Measurements from ENCODE around the gene ARL15. TPM values are rescaled to one million over a fixed set of nuclear protein-coding genes. Genes with fewer than 3 reads are reported as not detected.

Gene ARL15
- total and polyA plus RNA-seq, 2 donors (not counting 3 experiments of a cell fraction or from before 2014, with no cell fraction given): 11.9 to 24.4 TPM

DNA sequence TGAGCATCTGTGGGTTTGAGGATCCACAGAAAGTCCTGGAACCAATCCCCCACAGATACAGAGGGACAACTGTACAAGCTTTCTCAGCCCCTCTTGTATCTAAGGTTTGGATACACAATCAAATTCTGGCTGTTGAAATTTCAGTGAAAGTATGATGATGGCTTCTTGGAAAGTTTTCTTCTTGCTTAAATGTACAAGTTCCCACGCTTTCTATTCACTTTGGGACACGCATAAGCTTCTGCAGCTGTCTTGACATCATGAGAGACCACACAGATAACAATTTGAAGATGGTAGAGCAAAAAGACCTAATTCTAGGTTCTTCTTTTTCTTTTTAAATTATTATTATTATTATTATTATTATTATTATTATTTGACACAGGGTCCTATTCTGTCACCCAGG is 31.6 kb upstream of the ARL15 start:
- FAIRE-seq: no peak

More for the DNA sequence above, 31.6 kb upstream of the ARL15 start:
- dilution Hi-C loops (cut with MboI; ENCODE audit: extremely low pct_ligation_motif_present, low sequenced_read_pairs): no loop called here
- intact Hi-C loops (cut with micrococcal nuclease): no loop called here
- ChIA-PET POLR2A (no interaction called here), CTCF (no interaction called here)
- H3K4me3 ChIP-seq (replicated peaks in 1 of 3; ENCODE audit: insufficient read depth in 1 of 3, low read depth in 1 of 3, low read length in 3 of 3): no peak overlapping the region
- no peaks in the 10 kb centered on the region for H3K79me2 ChIP-seq (ENCODE audit: control insufficient read depth, insufficient read depth, low read length)
- no peak for DNase-seq (ENCODE audit: low read depth, low spot score)
- H3K9me1 ChIP-seq (replicated peaks; ENCODE audit: control insufficient read depth, extremely low read depth, insufficient read depth, low read length): no peaks in the 10 kb centered on the region
- no peak overlapping the region for H3K9ac ChIP-seq (replicated peaks; ENCODE audit: extremely low read depth, insufficient read depth, low read length)
- no peaks in the 10 kb centered on the region for H4K20me1 ChIP-seq (replicated peaks; ENCODE audit: control insufficient read depth, extremely low read depth, insufficient read depth, low read length)
- H3K27ac ChIP-seq (ENCODE audit: insufficient read depth, low read depth, low read length): no peak overlapping the region
- H3K4me1 ChIP-seq (ENCODE audit: control insufficient read depth, extremely low read depth, insufficient read depth, low read length): no peaks in the 10 kb centered on the region
- no peaks in the 10 kb centered on the region for H3K9me3 ChIP-seq (replicated peaks; ENCODE audit: control insufficient read depth, insufficient read depth, low read length)
- H3K4me2 ChIP-seq (ENCODE audit: insufficient read depth, low read length): no peak overlapping the region
- H3K36me3 ChIP-seq (ENCODE audit: control insufficient read depth in 2 of 2, extremely low read depth in 1 of 2, insufficient read depth in 2 of 2, low read length in 2 of 2): no peaks in the 10 kb centered on the region
- no peak for TF ChIP-seq POLR2A (IDR thresholded peaks at IDR 0.05; ENCODE audit: low read depth, low read length)
- TF ChIP-seq GATA2 (IDR thresholded peaks at IDR 0.05; ENCODE audit: insufficient read depth, insufficient read length, low read depth, low read length): no peak
- no peak for TF ChIP-seq FOS (IDR thresholded peaks at IDR 0.05; ENCODE audit: borderline replicate concordance, insufficient read depth, low read length)
- TF ChIP-seq EZH2 (IDR thresholded peaks at IDR 0.05; ENCODE audit: borderline replicate concordance, low read depth, low read length, severe bottlenecking): no peak
- TF ChIP-seq JUN (IDR thresholded peaks at IDR 0.05; ENCODE audit: borderline replicate concordance, insufficient read depth, insufficient read length, low read depth): no peak
- TF ChIP-seq POLR2AphosphoS5 (IDR thresholded peaks at IDR 0.05; ENCODE audit: insufficient read depth, low read depth, low read length): no peak
- no peak for TF ChIP-seq MYC (IDR thresholded peaks at IDR 0.05; ENCODE audit: low read depth, low read length)
- TF ChIP-seq, protein P1, sequence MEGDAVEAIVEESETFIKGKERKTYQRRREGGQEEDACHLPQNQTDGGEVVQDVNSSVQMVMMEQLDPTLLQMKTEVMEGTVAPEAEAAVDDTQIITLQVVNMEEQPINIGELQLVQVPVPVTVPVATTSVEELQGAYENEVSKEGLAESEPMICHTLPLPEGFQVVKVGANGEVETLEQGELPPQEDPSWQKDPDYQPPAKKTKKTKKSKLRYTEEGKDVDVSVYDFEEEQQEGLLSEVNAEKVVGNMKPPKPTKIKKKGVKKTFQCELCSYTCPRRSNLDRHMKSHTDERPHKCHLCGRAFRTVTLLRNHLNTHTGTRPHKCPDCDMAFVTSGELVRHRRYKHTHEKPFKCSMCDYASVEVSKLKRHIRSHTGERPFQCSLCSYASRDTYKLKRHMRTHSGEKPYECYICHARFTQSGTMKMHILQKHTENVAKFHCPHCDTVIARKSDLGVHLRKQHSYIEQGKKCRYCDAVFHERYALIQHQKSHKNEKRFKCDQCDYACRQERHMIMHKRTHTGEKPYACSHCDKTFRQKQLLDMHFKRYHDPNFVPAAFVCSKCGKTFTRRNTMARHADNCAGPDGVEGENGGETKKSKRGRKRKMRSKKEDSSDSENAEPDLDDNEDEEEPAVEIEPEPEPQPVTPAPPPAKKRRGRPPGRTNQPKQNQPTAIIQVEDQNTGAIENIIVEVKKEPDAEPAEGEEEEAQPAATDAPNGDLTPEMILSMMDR (IDR thresholded peaks at IDR 0.05; ENCODE audit: extremely low read depth in 1 of 2, insufficient read depth in 1 of 2, low read depth in 1 of 2, low read length in 2 of 2): no peak
- TF ChIP-seq, protein P2, sequence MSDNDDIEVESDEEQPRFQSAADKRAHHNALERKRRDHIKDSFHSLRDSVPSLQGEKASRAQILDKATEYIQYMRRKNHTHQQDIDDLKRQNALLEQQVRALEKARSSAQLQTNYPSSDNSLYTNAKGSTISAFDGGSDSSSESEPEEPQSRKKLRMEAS (IDR thresholded peaks at IDR 0.05; ENCODE audit: insufficient read depth, insufficient read length): no peak
- no TSS peak for BruUV-seq (replicated peaks)
- no peak overlapping the region for H2AFZ ChIP-seq (ENCODE audit: low read depth, low read length)
- no peaks in the 10 kb centered on the region for H3K27me3 ChIP-seq (ENCODE audit: control insufficient read depth in 2 of 2, insufficient read depth in 2 of 2, low read length in 2 of 2)

Data from endothelial cell of umbilical vein (primary cell).